Subcutaneous adipose tissue (tissue), 4 donors: ENCODE data around the gene NSUN3. TPM values are rescaled to one million over a fixed set of nuclear protein-coding genes. Genes with fewer than 3 reads are reported as not detected.

Source experiments
- total RNA-seq, 4 donors: library from RNA; depleted of rRNA; stranded (reverse); fragments of >200 nt; gene quantifications; one replicate each; pipeline ENCODE4 v1.1.0, GENCODE V29; 2016
- TF ChIP-seq, protein P1 (sequence below): fragments of 450-650 bp; IDR thresholded peaks from one replicate; pipeline ENCODE4 v1.5.1; 2016; ENCODE audit warnings: low read depth, mild to moderate bottlenecking, control low read depth, antibody characterized with exemption, moderate library complexity

NSUN3 gene
- total RNA-seq, 4 donors from 2014 or later: 8.7 to 11.0 (median 11.0) TPM

DNA sequence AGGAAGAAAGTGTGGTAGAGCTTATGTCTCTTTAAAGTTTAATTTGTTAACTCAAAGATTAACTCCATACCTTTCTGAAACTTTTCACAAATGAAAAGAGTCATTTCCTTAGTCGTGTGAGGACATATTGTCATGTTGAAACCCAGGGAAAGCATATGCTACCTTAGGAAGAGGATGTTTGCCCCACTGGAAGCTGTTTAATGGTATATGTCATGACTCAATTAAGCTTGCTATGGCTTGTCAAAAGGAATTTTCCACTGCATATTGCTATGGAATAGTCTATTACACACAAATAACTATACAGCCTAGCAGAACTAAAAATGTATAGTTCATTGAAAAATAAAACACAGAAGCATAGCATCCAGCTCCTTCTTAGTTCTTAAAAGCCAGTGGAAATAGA is 69.9 kb downstream of the NSUN3 start:
- TF ChIP-seq, protein P1, sequence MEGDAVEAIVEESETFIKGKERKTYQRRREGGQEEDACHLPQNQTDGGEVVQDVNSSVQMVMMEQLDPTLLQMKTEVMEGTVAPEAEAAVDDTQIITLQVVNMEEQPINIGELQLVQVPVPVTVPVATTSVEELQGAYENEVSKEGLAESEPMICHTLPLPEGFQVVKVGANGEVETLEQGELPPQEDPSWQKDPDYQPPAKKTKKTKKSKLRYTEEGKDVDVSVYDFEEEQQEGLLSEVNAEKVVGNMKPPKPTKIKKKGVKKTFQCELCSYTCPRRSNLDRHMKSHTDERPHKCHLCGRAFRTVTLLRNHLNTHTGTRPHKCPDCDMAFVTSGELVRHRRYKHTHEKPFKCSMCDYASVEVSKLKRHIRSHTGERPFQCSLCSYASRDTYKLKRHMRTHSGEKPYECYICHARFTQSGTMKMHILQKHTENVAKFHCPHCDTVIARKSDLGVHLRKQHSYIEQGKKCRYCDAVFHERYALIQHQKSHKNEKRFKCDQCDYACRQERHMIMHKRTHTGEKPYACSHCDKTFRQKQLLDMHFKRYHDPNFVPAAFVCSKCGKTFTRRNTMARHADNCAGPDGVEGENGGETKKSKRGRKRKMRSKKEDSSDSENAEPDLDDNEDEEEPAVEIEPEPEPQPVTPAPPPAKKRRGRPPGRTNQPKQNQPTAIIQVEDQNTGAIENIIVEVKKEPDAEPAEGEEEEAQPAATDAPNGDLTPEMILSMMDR: no peak

DNA sequence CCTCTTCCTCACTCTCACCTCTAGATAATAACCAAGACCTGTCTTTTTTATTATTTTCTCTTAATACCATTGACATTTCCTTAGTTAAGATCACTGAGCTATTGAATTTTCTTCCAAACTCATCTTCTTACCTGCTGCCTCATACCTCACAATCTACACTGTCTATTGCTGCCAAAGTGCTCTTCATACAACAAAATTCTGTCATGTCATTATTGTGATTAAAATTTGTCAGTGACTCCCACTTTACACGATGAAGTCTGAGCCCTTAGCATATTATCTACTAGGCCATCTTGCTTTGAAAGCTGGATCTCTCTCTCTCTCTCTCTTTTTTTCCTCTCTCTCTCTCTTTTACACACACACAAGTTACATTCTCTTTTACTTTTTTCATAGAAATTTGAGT is 73.3 kb downstream of the NSUN3 start:
- TF ChIP-seq, protein P1: no peak

DNA sequence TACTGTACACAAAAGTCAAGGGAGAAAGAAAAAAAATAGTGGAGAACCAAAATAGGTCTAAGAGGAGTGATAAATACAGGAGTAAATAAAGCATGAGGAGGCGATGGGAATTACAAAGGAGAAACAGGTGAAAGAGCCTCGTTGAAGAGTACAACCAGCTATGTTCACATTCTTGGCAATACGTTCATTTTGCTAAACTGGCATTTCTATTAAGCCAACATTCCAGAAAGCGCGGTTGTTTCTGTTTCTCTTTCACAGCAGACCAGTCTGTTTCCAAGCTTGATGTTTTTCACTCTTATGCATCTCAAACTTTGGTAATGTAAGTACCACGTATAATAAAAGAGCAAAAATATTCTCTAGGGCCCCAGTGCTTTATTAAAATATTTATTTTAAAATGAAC is 74.5 kb downstream of the NSUN3 start:
- TF ChIP-seq, protein P1: no peak

DNA sequence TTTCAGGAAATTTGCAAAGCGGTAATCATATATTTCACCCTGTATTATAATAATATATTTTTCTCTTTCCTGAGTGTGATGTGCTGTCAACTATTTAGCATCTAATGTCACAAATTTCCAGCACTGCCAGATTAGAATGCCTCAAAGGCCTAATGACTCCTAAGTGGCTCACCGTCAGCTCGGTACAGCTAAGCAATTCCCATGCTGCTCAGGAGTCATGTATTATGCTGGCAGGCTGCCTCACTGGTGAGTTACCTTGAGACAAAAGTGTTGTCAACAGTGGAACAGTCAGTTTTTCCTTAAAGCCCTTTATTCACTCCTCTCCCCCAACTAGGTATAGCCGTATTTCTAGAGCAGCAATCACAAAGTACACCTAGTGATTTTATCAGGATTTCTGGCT is 83.6 kb downstream of the NSUN3 start:
- TF ChIP-seq, protein P1: no peak

DNA sequence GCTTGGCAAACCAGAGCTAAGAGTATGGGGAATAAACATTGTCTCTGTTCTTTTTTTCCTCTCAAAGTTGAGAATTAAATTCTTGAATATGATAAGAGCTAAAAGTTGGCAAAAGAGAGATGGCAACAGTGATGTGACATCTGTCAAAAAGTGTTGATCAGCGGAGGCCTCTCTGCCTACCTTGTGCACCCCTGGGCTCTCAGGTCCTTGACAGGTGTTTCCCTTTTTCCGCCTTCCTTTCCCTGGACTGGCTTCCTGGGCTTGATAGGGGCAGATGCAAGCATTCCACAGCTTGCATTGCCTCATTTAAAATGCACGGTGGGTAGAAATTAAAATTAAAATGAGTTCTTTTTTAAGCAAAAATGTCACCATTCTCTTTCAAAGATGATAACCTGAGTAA is 84.2 kb downstream of the NSUN3 start:
- TF ChIP-seq, protein P1: no peak

DNA sequence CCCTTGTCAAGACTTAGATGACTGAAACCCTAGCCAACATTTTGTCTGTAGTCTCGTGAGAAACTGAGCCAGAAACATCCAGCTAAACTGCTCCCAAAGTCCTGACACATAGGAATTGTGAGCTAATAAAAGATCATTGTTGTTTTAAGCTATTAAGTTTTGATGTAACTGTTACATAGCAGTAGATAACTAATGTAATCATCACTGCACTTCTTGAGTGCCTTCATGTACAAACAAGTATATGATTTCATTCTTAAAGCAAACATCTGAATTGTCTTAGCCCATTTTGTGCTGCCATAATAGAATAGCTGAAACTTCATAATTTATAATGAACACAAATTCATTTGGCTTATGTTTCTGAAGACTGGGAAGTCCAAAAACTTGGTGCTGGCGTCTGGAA is 87.3 kb downstream of the NSUN3 start:
- TF ChIP-seq, protein P1: no peak

DNA sequence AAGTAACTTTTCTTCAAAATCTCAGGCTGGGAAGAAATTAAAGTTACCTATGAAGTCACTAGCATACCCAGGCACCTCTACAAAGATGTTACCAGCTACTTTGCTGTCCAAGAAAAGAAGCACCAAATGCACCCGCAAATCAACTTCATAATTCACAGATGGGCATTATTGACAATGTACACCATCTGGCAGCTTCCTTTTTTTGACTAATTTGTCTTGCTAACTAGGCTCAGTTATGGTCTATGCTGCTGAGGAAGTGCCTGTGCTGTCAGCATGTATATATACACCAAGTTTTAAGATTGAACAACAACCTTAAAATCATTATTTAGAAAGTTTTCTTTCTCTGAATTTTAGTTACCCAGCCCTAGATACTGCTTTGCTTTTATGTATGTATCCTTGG is 93.8 kb downstream of the NSUN3 start:
- TF ChIP-seq, protein P1: no peak
